GM12801 (cell line): Measurements from ENCODE around the gene UVRAG.

ENCODE experiments used
- TF ChIP-seq, protein P1 (sequence below): IDR thresholded peaks from one replicate; pipeline ENCODE4 v1.5.1; 2011; ENCODE audit warnings: control low read depth; ENCODE audit not compliant: insufficient read length; ENCODE audit errors: extremely low read depth

The UVRAG gene

GRCh38 chr11:75910426-75911145 lies 95.6 kb downstream of the UVRAG start:
- TF ChIP-seq, protein P1, sequence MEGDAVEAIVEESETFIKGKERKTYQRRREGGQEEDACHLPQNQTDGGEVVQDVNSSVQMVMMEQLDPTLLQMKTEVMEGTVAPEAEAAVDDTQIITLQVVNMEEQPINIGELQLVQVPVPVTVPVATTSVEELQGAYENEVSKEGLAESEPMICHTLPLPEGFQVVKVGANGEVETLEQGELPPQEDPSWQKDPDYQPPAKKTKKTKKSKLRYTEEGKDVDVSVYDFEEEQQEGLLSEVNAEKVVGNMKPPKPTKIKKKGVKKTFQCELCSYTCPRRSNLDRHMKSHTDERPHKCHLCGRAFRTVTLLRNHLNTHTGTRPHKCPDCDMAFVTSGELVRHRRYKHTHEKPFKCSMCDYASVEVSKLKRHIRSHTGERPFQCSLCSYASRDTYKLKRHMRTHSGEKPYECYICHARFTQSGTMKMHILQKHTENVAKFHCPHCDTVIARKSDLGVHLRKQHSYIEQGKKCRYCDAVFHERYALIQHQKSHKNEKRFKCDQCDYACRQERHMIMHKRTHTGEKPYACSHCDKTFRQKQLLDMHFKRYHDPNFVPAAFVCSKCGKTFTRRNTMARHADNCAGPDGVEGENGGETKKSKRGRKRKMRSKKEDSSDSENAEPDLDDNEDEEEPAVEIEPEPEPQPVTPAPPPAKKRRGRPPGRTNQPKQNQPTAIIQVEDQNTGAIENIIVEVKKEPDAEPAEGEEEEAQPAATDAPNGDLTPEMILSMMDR: no peak

DNA sequence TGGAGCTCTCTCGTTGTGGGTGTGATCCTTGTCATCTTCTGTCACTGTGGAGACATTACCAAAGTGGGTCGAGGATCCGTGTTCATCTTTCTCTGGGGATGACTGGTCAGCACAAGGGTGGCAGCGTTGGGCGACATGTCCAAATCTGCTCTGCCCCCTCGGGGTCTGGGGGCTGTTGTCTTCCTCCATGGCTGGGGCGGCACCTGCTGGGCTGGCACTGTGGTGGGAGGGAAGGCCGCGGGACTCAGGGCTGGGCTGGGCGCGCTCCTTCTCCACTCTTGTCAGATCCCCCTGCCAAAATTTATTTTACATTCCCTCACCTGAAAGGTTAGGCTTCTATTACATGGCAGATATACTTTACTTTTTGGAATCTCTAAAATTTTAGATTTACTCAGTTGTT lies 96.4 kb downstream of the UVRAG start:
- TF ChIP-seq, protein P1: no peak

DNA sequence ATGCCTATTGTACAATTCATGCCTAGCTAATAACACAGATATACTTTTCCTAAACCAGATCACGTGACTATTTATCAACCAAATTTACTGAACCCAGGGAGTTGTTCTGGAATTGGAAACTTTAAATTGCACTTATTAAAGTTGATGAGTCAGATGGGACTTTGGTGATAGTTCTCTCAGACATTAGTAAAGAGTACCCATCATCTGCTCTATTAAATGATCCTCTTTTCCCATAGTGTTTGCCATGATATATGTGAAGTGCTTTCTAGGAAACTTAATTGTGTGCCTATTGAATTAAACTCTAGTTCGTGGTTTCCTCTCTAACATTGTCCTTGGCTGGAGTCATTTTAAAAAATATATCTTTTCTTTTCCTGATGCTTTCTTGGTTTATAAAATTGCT lies 99.0 kb downstream of the UVRAG start:
- TF ChIP-seq, protein P1: no peak

- TF ChIP-seq, protein P1: no peak
These were observed 101.9 kb downstream of the UVRAG start for GRCh38 chr11:75916882-75917281.

GRCh38 chr11:75918331-75918730 lies 103.3 kb downstream of the UVRAG start:
- TF ChIP-seq, protein P1: no peak

GRCh38 chr11:75919525-75919924 lies 104.5 kb downstream of the UVRAG start:
- TF ChIP-seq, protein P1: no peak

GRCh38 chr11:75920848-75921247 lies 105.8 kb downstream of the UVRAG start:
- TF ChIP-seq, protein P1: no peak
